Suppressor macrophage (primary cell): ENCODE measurements around the gene PKNOX1.
A peak's percentile ranks its signal among the peaks of the same experiment; 100 is the strongest.
"Not testable (repeated sequence)": the region's sequence is repeated elsewhere in the genome, so short reads cannot be mapped to it uniquely, and the experiment has no call there.

Experiments
- DNase-seq, 4 experiments: peaks; one replicate each; pipeline ENCODE4 v3.0.0-alpha.2; 2020 to 2022
- total RNA-seq, 17 experiments: gene quantifications; one replicate each; lab custom pipeline; 2026; ENCODE audit warnings: mixed read lengths in 6 of 17, inconsistent platforms in 3 of 17; lab: John Stamatoyannopoulos, UW

Gene PKNOX1
- 8.8 to 24.9 (median 17.1) reads per million in 17 experiments for total RNA-seq

GRCh38 chr21:42973991-42974831 is at the start of gene PKNOX1:
Gene PKNOX1 (plus strand): TSS chr21:42974562. CDS start chr21:43004382, 29,820 bp downstream.
- DNase-seq, result peak; percentile 99 to 100 (median 100)

- no peak for DNase-seq
Measured at GRCh38 chr21:42925114-42925926, 49.0 kb upstream of the PKNOX1 start, which contains the start of gene ERVH48-1. Gene ERVH48-1 (minus strand): TSS chr21:42925630. CDS start chr21:42919006, 6,624 bp downstream.

GRCh38 chr21:42927474-42928200 is 46.7 kb upstream of the PKNOX1 start:
- DNase-seq, result not testable (repeated sequence)

- DNase-seq, result no peak
Measured at GRCh38 chr21:42929969-42930368, 44.4 kb upstream of the PKNOX1 start.

GRCh38 chr21:42931560-42932235 is 42.7 kb upstream of the PKNOX1 start:
- DNase-seq, result no peak

GRCh38 chr21:42932378-42933136 is 41.8 kb upstream of the PKNOX1 start:
- DNase-seq, result not testable (repeated sequence)

- not testable (repeated sequence) for DNase-seq
Measured at GRCh38 chr21:42933137-42933970, 41.0 kb upstream of the PKNOX1 start.

- DNase-seq, result not testable (repeated sequence)
Measured at GRCh38 chr21:42933973-42934372, 40.4 kb upstream of the PKNOX1 start.

GRCh38 chr21:42936360-42936759 is 38.0 kb upstream of the PKNOX1 start:
- not testable (repeated sequence) for DNase-seq

GRCh38 chr21:42937034-42937940 is 37.1 kb upstream of the PKNOX1 start:
- DNase-seq, result not testable (repeated sequence)

GRCh38 chr21:42937960-42938605 is 36.3 kb upstream of the PKNOX1 start:
- no peak for DNase-seq

GRCh38 chr21:42938606-42938995 is 35.8 kb upstream of the PKNOX1 start:
- DNase-seq, result not testable (repeated sequence)

- DNase-seq, result peak; percentile 86 to 93 (median 86)
Measured at GRCh38 chr21:42939582-42940413, 34.6 kb upstream of the PKNOX1 start.

- no peak for DNase-seq
Measured at GRCh38 chr21:42941696-42942085, 32.7 kb upstream of the PKNOX1 start.

- no peak for DNase-seq
Measured at GRCh38 chr21:42942244-42942643, 32.1 kb upstream of the PKNOX1 start.

GRCh38 chr21:42949094-42949755 is 25.1 kb upstream of the PKNOX1 start:
- not testable (repeated sequence) for DNase-seq

GRCh38 chr21:42951193-42951592 is 23.2 kb upstream of the PKNOX1 start:
- DNase-seq, result not testable (repeated sequence)
